ENCODE results near the gene UFM1.

DNA sequence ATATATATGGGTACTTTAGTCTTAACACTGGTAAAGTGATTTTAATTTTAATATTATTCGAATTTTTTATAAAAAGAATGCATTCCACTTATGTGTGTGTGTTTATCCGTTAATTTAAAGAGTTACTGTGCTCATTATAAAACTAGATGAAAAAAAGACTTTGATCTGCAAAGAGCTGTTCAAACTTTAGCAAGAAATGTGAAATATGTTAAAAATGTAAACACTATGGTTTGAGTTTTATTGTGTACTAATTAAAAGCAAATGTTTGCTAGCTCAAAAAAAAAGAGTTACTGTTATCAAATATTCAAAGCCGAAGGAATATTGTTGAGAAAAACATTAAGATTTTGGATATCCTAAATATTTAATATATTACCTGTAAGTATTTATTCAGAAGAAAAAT is 34.5 kb downstream of the UFM1 start:
- TF ChIP-seq, protein P1, sequence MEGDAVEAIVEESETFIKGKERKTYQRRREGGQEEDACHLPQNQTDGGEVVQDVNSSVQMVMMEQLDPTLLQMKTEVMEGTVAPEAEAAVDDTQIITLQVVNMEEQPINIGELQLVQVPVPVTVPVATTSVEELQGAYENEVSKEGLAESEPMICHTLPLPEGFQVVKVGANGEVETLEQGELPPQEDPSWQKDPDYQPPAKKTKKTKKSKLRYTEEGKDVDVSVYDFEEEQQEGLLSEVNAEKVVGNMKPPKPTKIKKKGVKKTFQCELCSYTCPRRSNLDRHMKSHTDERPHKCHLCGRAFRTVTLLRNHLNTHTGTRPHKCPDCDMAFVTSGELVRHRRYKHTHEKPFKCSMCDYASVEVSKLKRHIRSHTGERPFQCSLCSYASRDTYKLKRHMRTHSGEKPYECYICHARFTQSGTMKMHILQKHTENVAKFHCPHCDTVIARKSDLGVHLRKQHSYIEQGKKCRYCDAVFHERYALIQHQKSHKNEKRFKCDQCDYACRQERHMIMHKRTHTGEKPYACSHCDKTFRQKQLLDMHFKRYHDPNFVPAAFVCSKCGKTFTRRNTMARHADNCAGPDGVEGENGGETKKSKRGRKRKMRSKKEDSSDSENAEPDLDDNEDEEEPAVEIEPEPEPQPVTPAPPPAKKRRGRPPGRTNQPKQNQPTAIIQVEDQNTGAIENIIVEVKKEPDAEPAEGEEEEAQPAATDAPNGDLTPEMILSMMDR (IDR thresholded peaks at IDR 0.05; ENCODE audit: low read depth, low read length): no peak
- TF ChIP-seq MYC (IDR thresholded peaks at IDR 0.05; ENCODE audit: low read depth, low read length): no peak
- TF ChIP-seq POLR2A (IDR thresholded peaks at IDR 0.05; ENCODE audit: extremely low read depth, insufficient read length): no peak

Data from NB4 (cell line).